GM12878 (cell line): Measurements from ENCODE around the gene TDRKH. TPM values are rescaled to one million over a fixed set of nuclear protein-coding genes. Genes with fewer than 3 reads are reported as not detected.

Source experiments
- ATAC-seq: fragments of 200-7000 bp; cut with Tn5 transposase; 3 replicates; pipeline ENCODE4 v1.9.1; 2020; ENCODE audit warnings: mild to moderate bottlenecking, moderate library complexity
- BruUV-seq: library from RNA; stranded (reverse); fragments of 400-500 nt; replicated peaks from 2 replicates; lab custom pipeline; 2021; lab: Mats Ljungman, UMichigan
- CTCF ChIA-PET: fragments of 300-600 bp; sonication (Branson Sonifier 250); formaldehyde crosslinking; extraction: SDS; loops from one replicate; lab custom pipeline; 2021; ENCODE audit warnings: inconsistent platforms; lab: Yijun Ruan, JAX
- POLR2A ChIA-PET: fragments of 350-600 bp; formaldehyde crosslinking; extraction: SDS; loops from one replicate; lab custom pipeline; 2021; ENCODE audit warnings: inconsistent platforms; lab: Charles Lee
- RAD21 ChIA-PET: fragments of 300-600 bp; sonication (Branson Sonifier 250); formaldehyde crosslinking; loops from one replicate; lab custom pipeline; 2023; ENCODE audit warnings: antibody characterized with exemption; ENCODE audit not compliant: unreplicated experiment; lab: Charles Lee
- SMC1A ChIA-PET: fragments of 300-600 bp; sonication (Branson Sonifier 250); formaldehyde crosslinking; loops from one replicate; lab custom pipeline; 2023; ENCODE audit not compliant: unreplicated experiment, uncharacterized antibody; lab: Charles Lee
- DNase-seq: peaks from one replicate; pipeline ENCODE4 v3.0.0-alpha.2; 2011; ENCODE audit warnings: low read depth, low spot score
- FAIRE-seq: peaks from 3 replicates; lab custom pipeline; 2011; peaks lifted over from hg19 to GRCh38; lab: Jason Lieb, UNC
- H2AFZ ChIP-seq: 2 replicates; pipeline ENCODE4 v1.6.0; 2011; ENCODE audit warnings: low read depth, low read length, control low read depth; ENCODE audit not compliant: control insufficient read depth
- H3K27ac ChIP-seq: 2 replicates; pipeline ENCODE4 v1.5.1; 2011; ENCODE audit warnings: control low read depth; ENCODE audit not compliant: control insufficient read depth, insufficient read depth
- H3K27me3 ChIP-seq, 2 experiments: replicated peaks in 1 of 2; 2 replicates each; pipeline versions ENCODE4 v1.6.0 to v1.6.1; 2011; ENCODE audit warnings: low read length in 1 of 2; ENCODE audit not compliant: control insufficient read depth in 2 of 2, insufficient read depth in 2 of 2
- H3K36me3 ChIP-seq, 2 experiments: 2 replicates each; pipeline ENCODE4 v1.5.1; 2011; ENCODE audit warnings: low read length in 1 of 2; ENCODE audit not compliant: control insufficient read depth in 2 of 2, insufficient read depth in 2 of 2
- H3K4me1 ChIP-seq: 2 replicates; pipeline ENCODE4 v1.6.1; 2011; ENCODE audit warnings: mild to moderate bottlenecking, low read length, moderate library complexity, mixed read lengths; ENCODE audit not compliant: control insufficient read depth, insufficient read depth
- H3K4me2 ChIP-seq: 2 replicates; pipeline ENCODE4 v1.6.0; 2011; ENCODE audit warnings: control low read depth; ENCODE audit not compliant: control insufficient read depth, insufficient read depth
- H3K4me3 ChIP-seq: fragments of 200-600 bp; sonication (generic); 2 replicates; pipeline ENCODE4 v1.5.1; 2016
- H3K79me2 ChIP-seq: 2 replicates; pipeline ENCODE4 v1.6.0; 2011; ENCODE audit warnings: low read length; ENCODE audit not compliant: control insufficient read depth, insufficient read depth
- H3K9ac ChIP-seq: 2 replicates; pipeline ENCODE4 v1.8.0; 2011; ENCODE audit warnings: low read length, control low read depth, mixed read lengths; ENCODE audit not compliant: control insufficient read depth, insufficient read depth
- H3K9me3 ChIP-seq: replicated peaks from 3 replicates; pipeline ENCODE4 v1.5.1; 2011; ENCODE audit warnings: mild to moderate bottlenecking, low read length; ENCODE audit not compliant: control insufficient read depth, insufficient read depth
- H4K20me1 ChIP-seq: 2 replicates; pipeline ENCODE4 v1.6.0; 2011; ENCODE audit not compliant: control insufficient read depth, insufficient read depth
- BACH1 ChIP-seq: fragments of 450-650 bp; IDR thresholded peaks from 2 replicates; pipeline ENCODE4 v1.6.1; 2017; ENCODE audit warnings: mild to moderate bottlenecking, borderline replicate concordance
- CEBPZ ChIP-seq: fragments of 150-350 bp; IDR thresholded peaks from 2 replicates; pipeline ENCODE4 v1.6.1; 2016; ENCODE audit warnings: low read depth, low read length
- CREB1 ChIP-seq: IDR thresholded peaks from 2 replicates; pipeline ENCODE4 v1.6.1; 2012; ENCODE audit warnings: low read depth, mild to moderate bottlenecking, inconsistent platforms
- POLR2AphosphoS5 ChIP-seq: IDR thresholded peaks from 2 replicates; pipeline ENCODE4 v1.6.1; 2011; ENCODE audit warnings: mild to moderate bottlenecking, low read length, inconsistent platforms
- TAF1 ChIP-seq: IDR thresholded peaks from 2 replicates; pipeline ENCODE4 v1.6.1; 2011; ENCODE audit warnings: mild to moderate bottlenecking, low read depth, low read length, borderline replicate concordance
- TARDBP ChIP-seq: IDR thresholded peaks from 2 replicates; pipeline ENCODE4 v1.6.1; 2016; ENCODE audit warnings: borderline replicate concordance
- TCF12 ChIP-seq: IDR thresholded peaks from 2 replicates; pipeline ENCODE4 v1.6.1; 2011; ENCODE audit warnings: low read depth, mild to moderate bottlenecking, low read length
- ZNF207 ChIP-seq: fragments of 450-650 bp; IDR thresholded peaks from 2 replicates; pipeline ENCODE4 v1.6.1; 2014; ENCODE audit warnings: antibody characterized with exemption, mild to moderate bottlenecking, borderline replicate concordance
- WGBS: methylation state at CpG from one replicate; pipeline ENCODE4 v1.1.6; 2016; ENCODE audit warnings: low lambda C conversion rate; ENCODE audit not compliant: insufficient replicate concordance, insufficient coverage; ENCODE audit errors: missing lambda C conversion rate; 5-methylcytosine and 5-hydroxymethylcytosine counted together
- in situ Hi-C: fragments of 300-500 bp; cut with MboI; formaldehyde crosslinking; loops from 9 replicates; pipeline ENCODE4 v1.14.3; 2018; ENCODE audit warnings: mixed read lengths
- intact Hi-C: fragments of 100-400 bp; cut with micrococcal nuclease; formaldehyde crosslinking; loops from one replicate; pipeline ENCODE4 v1.14.2; 2022; ENCODE audit not compliant: unreplicated experiment
- polyA plus RNA-seq, 11 experiments: library from polyadenylated mRNA; depleted of rRNA in 4 of 11; unstranded in 6 of 11; stranded (reverse) in 5 of 11; fragments of >200 nt; fragmentation: Nextera tagmentation in 4 of 11; fragmentation: Illumina TruSeq in 1 of 11; extraction: Ambion mirVana in 4 of 11; extraction: Trizol in 1 of 11; gene quantifications; 1 replicate in 1 of 11; 2 replicates in 10 of 11; pipeline versions ENCODE4 v1.2.1 to v1.2.3, GENCODE V29; 2011 to 2016; ENCODE audit warnings: inconsistent platforms in 2 of 11, missing spikeins in 2 of 11, low read depth in 1 of 11
- total RNA-seq, 4 experiments: library from RNA; depleted of rRNA in 3 of 4; stranded (reverse); fragments of >200 nt in 3 of 4; fragmentation: Illumina TruSeq in 1 of 4; extraction: Trizol in 1 of 4; gene quantifications; 2 replicates each; pipeline versions ENCODE4 v1.2.1 to v1.2.3, GENCODE V29; 2013 to 2021
- TF ChIP-seq, protein P1 (sequence below): fragments of 450-650 bp; IDR thresholded peaks from 2 replicates; pipeline ENCODE4 v1.6.1; 2017; ENCODE audit warnings: mild to moderate bottlenecking, moderate library complexity

TDRKH gene
- total and polyA plus RNA-seq, 10 of the 15 experiments (the other 5 are each of a cell fraction or from before 2014, with no cell fraction given), result 1.3 to 8.4 (median 2.9) TPM

- no peak overlapping the region for H3K4me2 ChIP-seq
- no peaks in the 10 kb centered on the region for H4K20me1 ChIP-seq
- H3K4me1 ChIP-seq, result no peaks in the 10 kb centered on the region
- no peaks in the 10 kb centered on the region; a peak in 1 of 4 replicates for H3K27me3 ChIP-seq
- RAD21 ChIA-PET, result no interaction called here
- H3K27ac ChIP-seq, result no peak overlapping the region
- intact Hi-C loops, result no loop called here
- no peak for FAIRE-seq
- no peak overlapping the region for H3K9ac ChIP-seq
- no peak overlapping the region for H2AFZ ChIP-seq
- no peak for DNase-seq
- in situ Hi-C loops, result loop anchor here (5.0 kb wide), 1 partner anchor 52 kb away; no protein-coding TSS in a partner anchor
- CTCF ChIA-PET, result no interaction called here
- H3K4me3 ChIP-seq, result no peak overlapping the region
- POLR2A ChIA-PET, result no interaction called here
- BruUV-seq, result no TSS peak
- ATAC-seq, result no peak
- H3K79me2 ChIP-seq, result no peaks in the 10 kb centered on the region
- WGBS, result 6% methylated on average over 3 of the region's 3 CpGs
- SMC1A ChIA-PET, result interaction anchor here (0.7 to 1.1 kb wide), 2 partner anchors 42 to 200 kb away, joined by 3 read pairs; partner anchors contain the start of gene TUFT1
- no peak for TF ChIP-seq ZNF207
- TF ChIP-seq CREB1, result no peak
- no peak for TF ChIP-seq TAF1
- no peak for TF ChIP-seq POLR2AphosphoS5
- no peak for TF ChIP-seq CEBPZ
- no peak for TF ChIP-seq TARDBP
- no peak for TF ChIP-seq BACH1
- no peak for TF ChIP-seq TCF12
- TF ChIP-seq, protein P1, sequence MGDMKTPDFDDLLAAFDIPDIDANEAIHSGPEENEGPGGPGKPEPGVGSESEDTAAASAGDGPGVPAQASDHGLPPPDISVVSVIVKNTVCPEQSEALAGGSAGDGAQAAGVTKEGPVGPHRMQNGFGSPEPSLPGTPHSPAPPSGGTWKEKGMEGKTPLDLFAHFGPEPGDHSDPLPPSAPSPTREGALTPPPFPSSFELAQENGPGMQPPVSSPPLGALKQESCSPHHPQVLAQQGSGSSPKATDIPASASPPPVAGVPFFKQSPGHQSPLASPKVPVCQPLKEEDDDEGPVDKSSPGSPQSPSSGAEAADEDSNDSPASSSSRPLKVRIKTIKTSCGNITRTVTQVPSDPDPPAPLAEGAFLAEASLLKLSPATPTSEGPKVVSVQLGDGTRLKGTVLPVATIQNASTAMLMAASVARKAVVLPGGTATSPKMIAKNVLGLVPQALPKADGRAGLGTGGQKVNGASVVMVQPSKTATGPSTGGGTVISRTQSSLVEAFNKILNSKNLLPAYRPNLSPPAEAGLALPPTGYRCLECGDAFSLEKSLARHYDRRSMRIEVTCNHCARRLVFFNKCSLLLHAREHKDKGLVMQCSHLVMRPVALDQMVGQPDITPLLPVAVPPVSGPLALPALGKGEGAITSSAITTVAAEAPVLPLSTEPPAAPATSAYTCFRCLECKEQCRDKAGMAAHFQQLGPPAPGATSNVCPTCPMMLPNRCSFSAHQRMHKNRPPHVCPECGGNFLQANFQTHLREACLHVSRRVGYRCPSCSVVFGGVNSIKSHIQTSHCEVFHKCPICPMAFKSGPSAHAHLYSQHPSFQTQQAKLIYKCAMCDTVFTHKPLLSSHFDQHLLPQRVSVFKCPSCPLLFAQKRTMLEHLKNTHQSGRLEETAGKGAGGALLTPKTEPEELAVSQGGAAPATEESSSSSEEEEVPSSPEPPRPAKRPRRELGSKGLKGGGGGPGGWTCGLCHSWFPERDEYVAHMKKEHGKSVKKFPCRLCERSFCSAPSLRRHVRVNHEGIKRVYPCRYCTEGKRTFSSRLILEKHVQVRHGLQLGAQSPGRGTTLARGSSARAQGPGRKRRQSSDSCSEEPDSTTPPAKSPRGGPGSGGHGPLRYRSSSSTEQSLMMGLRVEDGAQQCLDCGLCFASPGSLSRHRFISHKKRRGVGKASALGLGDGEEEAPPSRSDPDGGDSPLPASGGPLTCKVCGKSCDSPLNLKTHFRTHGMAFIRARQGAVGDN, result no peak
- peaks cover 7% of the 10 kb centered on the region; the same call in 1 of the 3 replicates for H3K9me3 ChIP-seq
- no peaks in the 10 kb centered on the region for H3K36me3 ChIP-seq
Observed at GRCh38 chr1:151739590-151740355, 50.5 kb downstream of the TDRKH start.
